Measurements from ENCODE around the gene RABL6.

DNA sequence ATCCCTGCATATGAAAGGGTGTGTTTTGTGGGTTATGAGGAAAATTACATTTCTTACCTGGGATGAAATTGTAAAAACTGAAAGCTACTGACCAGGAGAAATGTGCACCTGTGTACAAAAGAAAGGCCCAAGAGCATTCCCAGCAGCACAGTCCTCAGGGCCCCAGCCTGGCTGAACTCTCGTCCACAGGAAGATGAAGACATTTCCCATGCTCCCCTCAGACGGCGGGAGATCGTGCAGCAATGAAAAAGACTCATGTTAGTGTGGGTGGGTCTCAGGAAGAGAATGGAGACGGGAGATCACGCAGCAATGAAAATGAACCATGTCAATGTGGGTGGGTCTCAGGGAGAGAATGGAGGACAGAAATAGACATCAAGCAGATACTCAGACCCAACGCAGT, 30.8 kb upstream of the RABL6 start:
- TF ChIP-seq POLR2A (IDR thresholded peaks at IDR 0.05; ENCODE audit: low read length) (no peak), GATA1 (IDR thresholded peaks at IDR 0.05; ENCODE audit: low read depth, low read length) (no peak)

Measured in erythroblast (primary cell).